B cell (primary cell): ENCODE data around the gene RAN.

Experiments used
- EZH2 ChIP-seq: IDR thresholded peaks from 2 replicates; pipeline ENCODE4 v1.6.1; 2012; ENCODE audit warnings: borderline replicate concordance, low read depth, mild to moderate bottlenecking, moderate library complexity, low read length; ENCODE audit not compliant: insufficient read depth, poor library complexity, severe bottlenecking
- TF ChIP-seq, protein P1 (sequence below): fragments of 200-600 bp; IDR thresholded peaks from one replicate; pipeline ENCODE4 v1.8.0; 2022; ENCODE audit warnings: antibody characterized with exemption, mild to moderate bottlenecking

DNA sequence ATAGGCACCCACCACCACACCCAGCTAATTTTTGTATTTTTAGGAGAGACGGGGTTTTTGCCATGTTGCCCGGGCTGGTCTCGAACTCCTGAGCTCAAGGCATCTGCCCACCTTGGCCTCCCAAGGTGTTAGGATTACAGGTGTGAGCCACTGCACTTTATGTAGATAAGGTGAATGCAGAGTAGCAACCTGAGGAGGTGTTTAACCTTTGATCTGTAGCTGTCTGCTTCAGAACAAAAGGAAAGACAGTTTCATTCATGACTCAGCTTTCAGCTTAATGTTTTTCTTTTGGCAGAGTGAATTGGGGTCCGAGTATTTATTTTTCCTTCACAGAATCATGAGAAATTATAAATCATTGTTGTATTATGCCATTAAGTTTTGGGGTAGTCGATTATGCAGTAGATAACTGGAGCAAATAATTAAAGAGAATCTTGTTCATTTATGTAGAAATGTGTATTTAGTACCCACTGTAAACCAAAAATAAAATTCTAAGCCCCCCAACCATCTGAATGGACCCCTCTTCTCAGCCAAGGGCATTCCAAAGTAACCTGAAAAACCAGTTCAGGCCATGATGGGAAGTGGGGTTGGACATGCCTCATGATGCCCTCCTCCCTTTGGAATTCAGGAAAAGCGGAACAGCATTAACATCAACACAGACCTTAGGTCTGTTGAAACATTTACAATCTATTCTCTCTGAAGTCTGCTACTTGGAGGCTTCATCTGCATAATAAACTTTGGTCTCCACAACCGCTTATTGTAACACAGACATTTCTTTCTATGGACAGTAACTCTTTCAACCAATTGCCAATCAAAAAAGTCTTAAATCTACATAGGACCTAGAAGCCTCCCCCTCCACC lies 22.1 kb upstream of the RAN start:
- TF ChIP-seq, protein P1, sequence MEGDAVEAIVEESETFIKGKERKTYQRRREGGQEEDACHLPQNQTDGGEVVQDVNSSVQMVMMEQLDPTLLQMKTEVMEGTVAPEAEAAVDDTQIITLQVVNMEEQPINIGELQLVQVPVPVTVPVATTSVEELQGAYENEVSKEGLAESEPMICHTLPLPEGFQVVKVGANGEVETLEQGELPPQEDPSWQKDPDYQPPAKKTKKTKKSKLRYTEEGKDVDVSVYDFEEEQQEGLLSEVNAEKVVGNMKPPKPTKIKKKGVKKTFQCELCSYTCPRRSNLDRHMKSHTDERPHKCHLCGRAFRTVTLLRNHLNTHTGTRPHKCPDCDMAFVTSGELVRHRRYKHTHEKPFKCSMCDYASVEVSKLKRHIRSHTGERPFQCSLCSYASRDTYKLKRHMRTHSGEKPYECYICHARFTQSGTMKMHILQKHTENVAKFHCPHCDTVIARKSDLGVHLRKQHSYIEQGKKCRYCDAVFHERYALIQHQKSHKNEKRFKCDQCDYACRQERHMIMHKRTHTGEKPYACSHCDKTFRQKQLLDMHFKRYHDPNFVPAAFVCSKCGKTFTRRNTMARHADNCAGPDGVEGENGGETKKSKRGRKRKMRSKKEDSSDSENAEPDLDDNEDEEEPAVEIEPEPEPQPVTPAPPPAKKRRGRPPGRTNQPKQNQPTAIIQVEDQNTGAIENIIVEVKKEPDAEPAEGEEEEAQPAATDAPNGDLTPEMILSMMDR: no peak
- no peak for TF ChIP-seq EZH2
